ENCODE results near the gene P4HA1. TPM values are rescaled to one million over a fixed set of nuclear protein-coding genes. Genes with fewer than 3 reads are reported as not detected.

Gene P4HA1
- total RNA-seq, 1 experiment from 2014 or later: 34.4 TPM

DNA sequence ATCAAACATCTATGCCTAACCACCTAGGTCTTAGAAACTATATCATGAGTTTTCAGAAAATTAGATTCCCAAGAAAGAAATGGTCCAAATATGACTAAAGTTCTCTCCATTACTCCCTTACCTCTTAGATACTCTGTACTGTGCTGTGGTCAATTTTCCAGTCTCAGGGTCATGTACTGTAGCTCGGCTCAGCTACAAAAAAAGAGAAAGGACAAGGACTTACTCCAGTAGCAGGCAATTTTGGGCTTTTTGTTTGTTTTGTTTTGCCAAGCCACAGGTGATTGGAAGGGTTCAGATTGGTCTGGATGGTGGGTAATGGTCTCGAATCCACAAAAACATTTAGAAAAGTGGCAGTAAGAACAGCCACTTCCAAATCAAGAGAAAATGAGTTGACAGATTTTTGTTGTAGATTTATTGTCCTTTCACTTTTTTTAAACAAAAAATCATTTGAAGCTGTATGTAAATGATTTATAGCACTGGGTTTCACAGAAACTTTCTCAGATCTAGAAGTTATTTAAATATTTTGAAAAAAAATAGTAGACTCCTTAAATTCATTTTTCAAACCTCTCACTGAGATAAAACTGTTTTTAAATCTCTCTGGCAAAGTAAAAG lies 52.8 kb downstream of the P4HA1 start:
- no peak for DNase-seq (ENCODE audit: low spot score)
- Mint-ChIP-seq H3K36me3 (peaks cover 6% of the 10 kb centered on the region), H3K4me3 (peak overlapping the region; percentile 43; the same call in 1 of the 2 replicates), H3K9me3 (no peaks in the 10 kb centered on the region), H3K27me3 (ENCODE audit: low read depth) (no peaks in the 10 kb centered on the region), H3K4me1 (peaks cover 34% of the 10 kb centered on the region), H3K27ac (peak overlapping the region; percentile 97)
- TF ChIP-seq HMGA2 (CRISPR knock-in tag; IDR thresholded peaks at IDR 0.05): no peak
- TF ChIP-seq NR3C1 (CRISPR knock-in tag; conservative IDR thresholded peaks at IDR 0.05; ENCODE audit: low read depth): no peak
- TF ChIP-seq, protein P1, sequence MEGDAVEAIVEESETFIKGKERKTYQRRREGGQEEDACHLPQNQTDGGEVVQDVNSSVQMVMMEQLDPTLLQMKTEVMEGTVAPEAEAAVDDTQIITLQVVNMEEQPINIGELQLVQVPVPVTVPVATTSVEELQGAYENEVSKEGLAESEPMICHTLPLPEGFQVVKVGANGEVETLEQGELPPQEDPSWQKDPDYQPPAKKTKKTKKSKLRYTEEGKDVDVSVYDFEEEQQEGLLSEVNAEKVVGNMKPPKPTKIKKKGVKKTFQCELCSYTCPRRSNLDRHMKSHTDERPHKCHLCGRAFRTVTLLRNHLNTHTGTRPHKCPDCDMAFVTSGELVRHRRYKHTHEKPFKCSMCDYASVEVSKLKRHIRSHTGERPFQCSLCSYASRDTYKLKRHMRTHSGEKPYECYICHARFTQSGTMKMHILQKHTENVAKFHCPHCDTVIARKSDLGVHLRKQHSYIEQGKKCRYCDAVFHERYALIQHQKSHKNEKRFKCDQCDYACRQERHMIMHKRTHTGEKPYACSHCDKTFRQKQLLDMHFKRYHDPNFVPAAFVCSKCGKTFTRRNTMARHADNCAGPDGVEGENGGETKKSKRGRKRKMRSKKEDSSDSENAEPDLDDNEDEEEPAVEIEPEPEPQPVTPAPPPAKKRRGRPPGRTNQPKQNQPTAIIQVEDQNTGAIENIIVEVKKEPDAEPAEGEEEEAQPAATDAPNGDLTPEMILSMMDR (IDR thresholded peaks at IDR 0.05): no peak
- peak; percentile 65 for ATAC-seq
- ChIA-PET CTCF (interaction anchor here (0.6 to 1.3 kb wide), 3 partner anchors 17 to 679 kb away, joined by 3 to 5 read pairs (median 3); no protein-coding TSS in a partner anchor), POLR2A (no interaction called here)

DNA sequence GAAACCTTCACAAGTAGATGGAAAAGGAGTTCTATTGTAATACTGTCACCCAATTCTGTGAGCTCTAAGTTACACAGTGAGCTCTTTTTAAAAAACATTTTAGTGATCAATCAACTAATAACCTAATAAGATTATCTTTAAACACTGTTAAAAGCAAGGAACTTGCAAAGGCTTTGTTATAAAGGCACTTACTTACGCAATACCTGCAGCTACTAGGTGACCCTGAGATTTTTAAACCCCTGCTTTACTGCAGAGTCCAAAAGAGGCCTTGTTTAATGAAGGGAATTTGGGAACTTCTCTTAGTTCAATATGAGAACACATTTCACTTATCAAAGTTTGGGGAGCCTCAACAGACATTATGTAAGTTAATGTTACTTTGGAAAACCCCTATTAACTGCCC lies 53.3 kb downstream of the P4HA1 start:
- H3K27ac Mint-ChIP-seq: peak overlapping the region; percentile 90

GRCh38 chr10:73042130-73042529 lies 54.5 kb downstream of the P4HA1 start:
- ChIA-PET CTCF (no interaction called here), POLR2A (no interaction called here)
- Mint-ChIP-seq H3K4me3 (no peak overlapping the region), H3K27ac (no peak overlapping the region), H3K27me3 (ENCODE audit: low read depth) (no peaks in the 10 kb centered on the region), H3K4me1 (peaks cover 34% of the 10 kb centered on the region), H3K9me3 (no peaks in the 10 kb centered on the region), H3K36me3 (peaks cover 6% of the 10 kb centered on the region)
- ATAC-seq: no peak
- no peak for DNase-seq (ENCODE audit: low spot score)
- TF ChIP-seq, protein P2, sequence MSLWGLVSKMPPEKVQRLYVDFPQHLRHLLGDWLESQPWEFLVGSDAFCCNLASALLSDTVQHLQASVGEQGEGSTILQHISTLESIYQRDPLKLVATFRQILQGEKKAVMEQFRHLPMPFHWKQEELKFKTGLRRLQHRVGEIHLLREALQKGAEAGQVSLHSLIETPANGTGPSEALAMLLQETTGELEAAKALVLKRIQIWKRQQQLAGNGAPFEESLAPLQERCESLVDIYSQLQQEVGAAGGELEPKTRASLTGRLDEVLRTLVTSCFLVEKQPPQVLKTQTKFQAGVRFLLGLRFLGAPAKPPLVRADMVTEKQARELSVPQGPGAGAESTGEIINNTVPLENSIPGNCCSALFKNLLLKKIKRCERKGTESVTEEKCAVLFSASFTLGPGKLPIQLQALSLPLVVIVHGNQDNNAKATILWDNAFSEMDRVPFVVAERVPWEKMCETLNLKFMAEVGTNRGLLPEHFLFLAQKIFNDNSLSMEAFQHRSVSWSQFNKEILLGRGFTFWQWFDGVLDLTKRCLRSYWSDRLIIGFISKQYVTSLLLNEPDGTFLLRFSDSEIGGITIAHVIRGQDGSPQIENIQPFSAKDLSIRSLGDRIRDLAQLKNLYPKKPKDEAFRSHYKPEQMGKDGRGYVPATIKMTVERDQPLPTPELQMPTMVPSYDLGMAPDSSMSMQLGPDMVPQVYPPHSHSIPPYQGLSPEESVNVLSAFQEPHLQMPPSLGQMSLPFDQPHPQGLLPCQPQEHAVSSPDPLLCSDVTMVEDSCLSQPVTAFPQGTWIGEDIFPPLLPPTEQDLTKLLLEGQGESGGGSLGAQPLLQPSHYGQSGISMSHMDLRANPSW (CRISPR knock-in tag; conservative IDR thresholded peaks at IDR 0.05; ENCODE audit: low read depth): no peak
- TF ChIP-seq ZBTB43 (CRISPR knock-in tag; IDR thresholded peaks at IDR 0.05): no peak
- TF ChIP-seq HMGXB4 (CRISPR knock-in tag; IDR thresholded peaks at IDR 0.05): no peak
- TF ChIP-seq CREB1 (CRISPR knock-in tag; IDR thresholded peaks at IDR 0.05): no peak
- no peak for TF ChIP-seq RORB (CRISPR knock-in tag; IDR thresholded peaks at IDR 0.05)

More for the DNA sequence above, 53.3 kb downstream of the P4HA1 start:
- ChIA-PET CTCF (interaction anchor here (1.3 kb wide), 1 partner anchor 679 kb away, joined by 5 read pairs; no protein-coding TSS in a partner anchor), POLR2A (no interaction called here)
- DNase-seq (ENCODE audit: low spot score) (no peak), ATAC-seq (no peak)
- Mint-ChIP-seq H3K4me1 (peaks cover 34% of the 10 kb centered on the region), H3K9me3 (no peaks in the 10 kb centered on the region), H3K27me3 (ENCODE audit: low read depth) (no peaks in the 10 kb centered on the region), H3K4me3 (no peak overlapping the region), H3K36me3 (peaks cover 6% of the 10 kb centered on the region)
- no peak for TF ChIP-seq SMAD3 (CRISPR knock-in tag; IDR thresholded peaks at IDR 0.05; ENCODE audit: borderline replicate concordance)
- TF ChIP-seq CREB1 (CRISPR knock-in tag; IDR thresholded peaks at IDR 0.05): no peak
- TF ChIP-seq TCF7 (CRISPR knock-in tag; IDR thresholded peaks at IDR 0.05; ENCODE audit: low read depth): no peak
- no peak for TF ChIP-seq ZBTB43 (CRISPR knock-in tag; IDR thresholded peaks at IDR 0.05)
- no peak for TF ChIP-seq ZNF425 (CRISPR knock-in tag; conservative IDR thresholded peaks at IDR 0.05)
- no peak for TF ChIP-seq FOXP1 (CRISPR knock-in tag; IDR thresholded peaks at IDR 0.05; ENCODE audit: borderline replicate concordance)
- no peak for TF ChIP-seq ZNF396 (CRISPR knock-in tag; IDR thresholded peaks at IDR 0.05; ENCODE audit: borderline replicate concordance)
- TF ChIP-seq TP53 (CRISPR knock-in tag; IDR thresholded peaks at IDR 0.05): no peak
- TF ChIP-seq ZNF121 (CRISPR knock-in tag; IDR thresholded peaks at IDR 0.05): no peak
- no peak for TF ChIP-seq EMX1 (CRISPR knock-in tag; IDR thresholded peaks at IDR 0.05)
- no peak for TF ChIP-seq ESRRA (CRISPR knock-in tag; IDR thresholded peaks at IDR 0.05; ENCODE audit: borderline replicate concordance)
- no peak for TF ChIP-seq ZNF423 (CRISPR knock-in tag; IDR thresholded peaks at IDR 0.05)
- TF ChIP-seq ZNF671 (CRISPR knock-in tag; IDR thresholded peaks at IDR 0.05): no peak
- no peak for TF ChIP-seq CREM (CRISPR knock-in tag; IDR thresholded peaks at IDR 0.05)
- no peak for TF ChIP-seq ZNF317 (CRISPR knock-in tag; IDR thresholded peaks at IDR 0.05; ENCODE audit: borderline replicate concordance, low read depth)
- TF ChIP-seq GABPB1 (CRISPR knock-in tag; IDR thresholded peaks at IDR 0.05): no peak

All from WTC11 (cell line).